ENCODE data around the gene ZNF200.

The ZNF200 gene

DNA sequence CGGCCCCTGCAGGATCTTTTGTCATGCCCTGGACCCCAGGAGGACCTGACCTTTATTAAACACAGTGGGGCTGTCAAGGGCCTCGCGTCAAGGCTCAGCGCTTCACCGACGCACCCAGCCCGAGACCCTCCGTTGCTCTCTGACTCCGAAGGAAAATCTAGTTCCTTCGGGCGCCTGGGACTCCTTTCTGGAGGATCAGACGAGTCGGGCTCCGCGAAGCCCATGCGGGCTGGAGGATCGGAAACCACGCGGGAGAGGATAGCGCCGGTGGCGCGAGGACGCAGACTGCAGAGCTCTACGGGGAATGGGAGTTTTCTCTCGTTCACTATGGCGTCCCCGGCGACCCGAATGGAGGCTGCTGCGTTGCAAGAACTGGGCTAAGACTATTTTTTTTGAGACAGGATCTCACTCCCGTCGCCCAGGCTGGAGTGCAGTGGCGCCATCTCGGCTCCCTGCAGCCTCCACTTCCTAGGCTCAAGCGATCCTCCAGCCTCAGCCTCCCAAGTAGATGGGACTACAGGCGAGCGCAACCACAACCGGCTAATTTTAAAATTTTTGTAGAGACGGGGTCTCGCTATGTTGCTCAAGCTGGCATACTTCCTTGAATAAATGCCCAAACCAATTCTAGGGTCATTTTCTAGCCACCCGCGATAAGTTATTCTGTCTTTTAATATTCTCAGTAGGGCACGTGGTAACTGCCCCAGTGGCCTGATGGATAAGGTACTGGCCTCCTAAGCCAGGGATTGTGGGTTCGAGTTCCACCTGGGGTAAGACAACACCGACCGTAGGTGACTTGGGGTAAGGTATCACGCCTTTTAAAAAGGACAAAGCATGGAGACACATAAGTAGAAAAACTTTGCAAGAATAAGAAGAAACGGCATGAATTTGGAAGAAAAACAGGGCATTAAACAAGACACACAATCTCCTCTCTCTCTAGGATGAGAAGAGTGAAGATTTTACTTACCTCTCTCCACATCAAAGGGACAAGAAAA lies 41.4 kb downstream of the ZNF200 start:
- no peak for TF ChIP-seq CTCF (IDR thresholded peaks at IDR 0.05; ENCODE audit: low read depth, low read length)

GRCh38 chr16:3192476-3193019 lies 42.4 kb downstream of the ZNF200 start:
- no peak for TF ChIP-seq CTCF (IDR thresholded peaks at IDR 0.05; ENCODE audit: low read depth, low read length)
- no peak overlapping the region for H3K4me3 ChIP-seq (ENCODE audit: low read depth, low read length)

More for the DNA sequence above, 41.4 kb downstream of the ZNF200 start:
- H3K4me3 ChIP-seq (ENCODE audit: low read depth, low read length): no peak overlapping the region

DNA sequence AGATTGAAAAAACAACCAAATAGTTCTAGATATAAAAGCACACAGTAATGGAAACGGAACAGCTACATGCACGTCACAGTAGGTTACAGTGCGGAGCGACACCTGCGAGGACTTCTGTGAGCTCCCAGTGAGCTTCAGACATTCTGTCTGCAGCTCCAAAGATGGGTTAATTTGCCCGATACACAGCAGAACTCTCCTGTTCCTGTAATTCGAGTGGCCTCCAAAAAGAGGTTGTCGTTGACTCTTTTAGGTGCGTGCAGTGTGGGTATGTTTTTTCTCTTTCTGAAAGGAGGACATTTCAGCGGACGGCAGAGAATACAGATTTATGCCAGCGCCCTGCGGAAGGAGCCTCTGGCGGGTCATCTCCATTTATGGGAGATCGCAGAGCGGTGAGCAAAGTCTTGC lies 44.0 kb downstream of the ZNF200 start:
- peak overlapping the region; percentile 41 for H3K4me3 ChIP-seq (ENCODE audit: low read depth, low read length)

DNA sequence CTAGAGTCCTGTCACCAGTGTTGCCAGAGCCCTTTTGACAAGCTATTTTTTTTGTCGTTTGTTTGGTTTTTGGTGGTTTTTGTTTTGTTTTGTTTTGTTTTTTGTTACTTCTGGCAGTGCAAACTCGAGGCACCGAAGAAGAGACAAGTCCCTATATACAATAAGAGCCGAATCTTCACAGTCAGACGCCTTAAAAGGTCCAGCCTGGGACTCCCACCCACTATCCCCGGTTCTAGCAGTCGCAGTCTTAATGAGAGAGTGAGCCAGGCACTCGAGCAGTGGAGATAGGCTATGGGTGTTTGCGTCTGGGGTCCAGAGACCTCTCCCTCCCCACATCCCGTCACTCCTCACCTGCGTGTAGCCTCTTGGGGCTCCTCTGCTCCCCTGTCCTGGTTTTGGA lies 45.1 kb downstream of the ZNF200 start:
- peak overlapping the region; percentile 69 for H3K4me3 ChIP-seq (ENCODE audit: low read depth, low read length)

More for the DNA sequence above, 44.0 kb downstream of the ZNF200 start:
- no peak for TF ChIP-seq CTCF (IDR thresholded peaks at IDR 0.05; ENCODE audit: low read depth, low read length)

GRCh38 chr16:3188925-3189825 lies 45.8 kb downstream of the ZNF200 start:
- H3K4me3 ChIP-seq (ENCODE audit: low read depth, low read length): peak overlapping the region; percentile 69
- TF ChIP-seq CTCF (IDR thresholded peaks at IDR 0.05; ENCODE audit: low read depth, low read length): no peak

More for the DNA sequence above, 45.1 kb downstream of the ZNF200 start:
- TF ChIP-seq CTCF (IDR thresholded peaks at IDR 0.05; ENCODE audit: low read depth, low read length): no peak

DNA sequence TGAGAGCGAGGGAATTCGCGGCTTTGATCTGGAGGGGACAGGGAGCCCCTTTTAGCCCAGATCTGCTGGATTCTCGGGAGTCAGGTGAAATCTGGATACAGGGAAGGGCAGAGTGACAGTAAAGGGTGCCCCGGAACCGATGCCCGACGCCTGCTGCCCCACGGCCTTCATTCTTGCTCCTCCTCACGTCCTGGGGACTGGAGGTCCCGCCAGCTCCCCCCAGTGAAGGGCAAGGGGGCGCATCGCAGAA lies 46.4 kb downstream of the ZNF200 start:
- no peak for TF ChIP-seq CTCF (IDR thresholded peaks at IDR 0.05; ENCODE audit: low read depth, low read length)

More for the DNA sequence above, 46.4 kb downstream of the ZNF200 start:
- H3K4me3 ChIP-seq (ENCODE audit: low read depth, low read length): peak overlapping the region; percentile 69
